Stomach (tissue), 9 donors: ENCODE data around the gene STS. TPM values are rescaled to one million over a fixed set of nuclear protein-coding genes. Genes with fewer than 3 reads are reported as not detected.

Experiments
- DNase-seq, 2 donors: peaks; one replicate each; pipeline versions ENCODE4 v3.0.0 to v3.0.0-alpha.2; 2013 to 2019
- H3K27ac ChIP-seq, 5 donors: fragments of 200-600 bp in 4 of 5; sonication (generic) in 4 of 5; one replicate each; pipeline ENCODE4 v1.5.1; 2013 to 2019; ENCODE audit warnings: mild to moderate bottlenecking in 1 of 5, moderate library complexity in 1 of 5
- H3K27me3 ChIP-seq, 3 donors: fragments of 200-600 bp; sonication (generic); one replicate each; pipeline ENCODE4 v1.5.1; 2017 to 2019; ENCODE audit warnings: mixed run types in 1 of 3
- H3K36me3 ChIP-seq, 4 donors: fragments of 200-600 bp; sonication (generic); 1 replicate in 3 of 4; 2 replicates in 1 of 4; pipeline ENCODE4 v1.5.1; 2016 to 2019
- H3K4me1 ChIP-seq, 4 donors: fragments of 200-600 bp; sonication (generic); one replicate each; pipeline ENCODE4 v1.5.1; 2016 to 2019
- H3K4me3 ChIP-seq, 4 donors: fragments of 200-600 bp; sonication (generic) in 3 of 4; one replicate each; pipeline ENCODE4 v1.5.1; 2016 to 2019; ENCODE audit warnings: mild to moderate bottlenecking in 1 of 4
- H3K9me3 ChIP-seq, 4 donors: fragments of 200-600 bp; sonication (generic); one replicate each; pipeline ENCODE4 v1.5.1; 2016 to 2019
- CTCF ChIP-seq, 7 experiments: fragments of 450-650 bp in 4 of 7; fragments of 200-600 bp in 3 of 7; sonication (generic) in 3 of 7; IDR thresholded peaks; one replicate each; pipeline ENCODE4 v1.5.1; 2016 to 2019; ENCODE audit warnings: antibody characterized with exemption in 7 of 7, control low read depth in 2 of 7, mild to moderate bottlenecking in 1 of 7
- EP300 ChIP-seq: sonication (generic); formaldehyde crosslinking; IDR thresholded peaks from one replicate; pipeline ENCODE4 v1.6.1; 2017; ENCODE audit warnings: antibody characterized with exemption
- POLR2A ChIP-seq, 4 donors: fragments of 450-650 bp; IDR thresholded peaks; one replicate each; pipeline ENCODE4 v1.6.1; 2016; ENCODE audit warnings: antibody characterized with exemption in 4 of 4, control low read depth in 2 of 4, mild to moderate bottlenecking in 1 of 4, moderate library complexity in 1 of 4
- POLR2AphosphoS5 ChIP-seq, 3 donors: sonication (generic); formaldehyde crosslinking; IDR thresholded peaks; one replicate each; pipeline ENCODE4 v1.6.1; 2016; ENCODE audit warnings: antibody characterized with exemption in 3 of 3
- WGBS, 5 donors: extraction: QIAGEN DNeasy Blood & Tissue Kit in 3 of 5; methylation state at CpG; one replicate each; pipeline versions ENCODE4 v1.1.5 to v1.1.7; 2013 to 2018; 5-methylcytosine and 5-hydroxymethylcytosine counted together
- intact Hi-C: fragments of 100-400 bp; cut with DNase I; formaldehyde crosslinking; loops from one replicate; pipeline ENCODE4 v1.15.1; 2023; ENCODE audit warnings: low total_unique reads
- polyA plus RNA-seq, 3 donors: library from polyadenylated mRNA; stranded (reverse); fragments of 200-250 nt; gene quantifications; one replicate each; pipeline ENCODE4 v1.2.3, GENCODE V29; 2013
- total RNA-seq, 5 donors: library from RNA; depleted of rRNA; stranded (reverse); fragments of >200 nt; gene quantifications; one replicate each; pipeline versions ENCODE4 v1.1.0 to v1.2.3, GENCODE V29; 2014 to 2016
- donor health status: healthy with polysubstance abuse.
- donor health status: Bipolar disorder and iron deficiency.
- donor health status: healthy.

Gene STS
- total and polyA plus RNA-seq, 8 donors: 2.1 to 13.4 (median 7.4) TPM

DNA sequence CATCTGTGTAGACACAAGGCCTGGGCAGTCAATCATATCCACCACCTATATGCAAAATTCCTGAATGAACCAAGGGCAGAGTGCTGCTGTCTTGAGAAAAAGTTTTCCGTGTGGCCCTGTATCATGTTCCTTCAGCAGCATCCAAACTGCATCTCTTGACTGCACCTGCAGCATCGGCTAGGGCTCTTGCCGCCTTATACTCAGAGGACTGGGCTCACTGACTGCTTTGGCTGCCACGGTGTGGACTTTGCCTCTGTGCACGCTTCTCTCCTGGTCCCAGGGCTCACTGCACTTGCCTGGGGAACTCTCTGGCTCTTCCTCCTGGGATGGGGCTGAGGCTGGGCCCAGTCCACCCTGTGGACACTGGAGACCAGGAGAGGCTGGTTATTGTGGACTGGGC, 39.5 kb upstream of the STS start:
- intact Hi-C loops: no loop called here
- DNase-seq: no peak
- TF ChIP-seq POLR2AphosphoS5 (IDR thresholded peaks at IDR 0.05) (no peak), POLR2A (IDR thresholded peaks at IDR 0.05) (no peak), EP300 (no peak), CTCF (IDR thresholded peaks at IDR 0.05) (no peak)

DNA sequence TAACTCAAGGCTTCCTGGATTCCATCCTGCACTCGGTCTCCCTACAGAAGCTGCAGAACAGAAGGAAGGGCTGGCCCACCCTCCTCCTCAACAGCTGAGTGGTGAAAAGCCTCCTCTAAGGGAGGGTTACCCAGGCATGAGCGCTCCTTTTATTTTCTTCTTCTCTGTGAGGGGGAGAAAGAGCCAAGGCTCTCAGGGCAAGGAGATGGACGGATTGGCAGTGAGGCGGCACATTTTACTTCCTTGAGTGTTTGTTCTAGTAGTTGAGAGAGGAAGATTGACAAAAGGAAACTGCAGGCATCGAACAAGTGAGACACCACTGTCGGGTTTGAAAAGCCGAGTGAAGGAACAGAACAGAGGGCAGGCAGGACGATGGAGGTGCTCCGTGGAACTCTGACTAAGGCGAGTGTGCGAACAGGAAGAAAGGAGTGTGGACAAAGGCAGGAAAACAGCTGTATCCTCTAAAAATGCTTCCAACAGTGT, 38.4 kb upstream of the STS start:
- DNase-seq: peak in 1 of 2 donors; percentile 41
- Histone ChIP-seq H3K4me3 (peak overlapping the region in 2 of 4 donors; percentile 13 to 22), H3K27me3 (no peaks in the 10 kb centered on the region), H3K4me1 (peaks cover 0 to 29% (median 11%) of the 10 kb centered on the region in 4 donors), H3K27ac (peak overlapping the region; percentile 0 to 77 (median 48)), H3K36me3 (peaks cover 0 to 26% (median 12%) of the 10 kb centered on the region in 4 donors), H3K9me3 (no peaks in the 10 kb centered on the region)
- 14 to 40% (median 19%) methylated on average over 11 of the region's 11 CpGs for WGBS, 5 donors
- TF ChIP-seq EP300 (no peak), CTCF (IDR thresholded peaks at IDR 0.05) (no peak), POLR2AphosphoS5 (IDR thresholded peaks at IDR 0.05) (no peak), POLR2A (IDR thresholded peaks at IDR 0.05) (no peak)
- intact Hi-C loops: no loop called here

More for the DNA sequence above, 39.5 kb upstream of the STS start:
- no peak overlapping the region for H3K4me3 ChIP-seq
- H3K27me3 ChIP-seq: no peaks in the 10 kb centered on the region
- H3K36me3 ChIP-seq: peaks cover 0 to 37% (median 14%) of the 10 kb centered on the region in 4 donors
- H3K9me3 ChIP-seq: no peaks in the 10 kb centered on the region
- H3K4me1 ChIP-seq: peaks cover 0 to 29% (median 11%) of the 10 kb centered on the region in 4 donors
- 78 to 98% (median 85%) methylated on average over 3 to 5 of the region's 5 CpGs for WGBS, 5 donors
- H3K27ac ChIP-seq: peak overlapping the region in 2 of 5 donors; percentile 48 to 77

DNA sequence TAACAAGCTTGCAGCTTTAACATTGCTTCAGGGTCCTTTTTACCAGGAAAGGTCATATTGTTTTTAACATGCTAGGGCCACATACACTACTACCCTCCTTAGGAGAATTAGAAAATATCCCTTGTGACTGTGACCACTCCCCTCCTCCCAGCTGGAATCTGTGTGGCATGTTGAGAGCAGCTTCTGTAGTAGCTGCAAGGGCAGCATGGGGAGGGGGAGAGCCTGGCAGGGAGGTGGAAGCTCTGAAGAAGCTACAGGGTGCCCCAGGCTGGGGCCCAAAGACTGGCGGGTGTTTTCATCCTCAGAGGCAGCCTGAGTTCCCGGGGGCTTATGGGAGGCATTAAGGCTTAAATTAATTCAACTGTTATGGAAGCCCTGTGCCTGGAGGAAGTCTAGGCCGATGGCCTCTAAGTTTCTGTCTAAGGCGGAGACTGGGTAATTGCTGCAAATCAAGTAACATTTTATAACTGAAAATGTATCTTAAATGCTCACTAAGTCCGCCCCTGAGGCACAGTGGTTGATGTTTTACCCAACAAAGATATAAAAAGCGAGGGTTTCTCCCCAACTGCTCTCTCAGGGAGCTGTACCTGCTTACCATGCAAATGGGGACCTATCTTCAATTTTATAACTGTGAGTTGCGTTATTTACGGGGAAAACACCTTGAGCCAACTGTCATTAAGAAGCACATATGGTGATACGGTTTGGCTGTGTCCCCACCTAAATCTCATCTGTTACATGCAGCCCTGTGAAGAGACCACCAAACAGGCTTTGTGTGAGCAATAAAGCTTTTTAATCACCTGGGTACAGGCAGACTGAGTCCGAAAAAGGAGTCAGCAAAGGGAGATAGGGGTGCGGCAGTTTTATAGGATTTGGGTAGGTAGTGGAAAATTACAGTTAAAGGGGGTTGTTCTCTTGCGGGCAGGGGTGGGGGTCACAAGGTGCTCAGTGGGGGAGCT, 37.4 kb upstream of the STS start:
- H3K36me3 ChIP-seq: peaks cover 0 to 16% (median 3%) of the 10 kb centered on the region in 4 donors
- WGBS, 5 donors: 82 to 93% (median 85%) methylated on average over 11 to 12 of the region's 12 CpGs
- H3K27ac ChIP-seq: peak overlapping the region in 1 of 5 donors; percentile 77
- H3K27me3 ChIP-seq: no peaks in the 10 kb centered on the region
- intact Hi-C loops: no loop called here
- no peaks in the 10 kb centered on the region for H3K9me3 ChIP-seq
- H3K4me3 ChIP-seq: no peak overlapping the region
- peaks cover 0 to 32% (median 11%) of the 10 kb centered on the region in 4 donors for H3K4me1 ChIP-seq
- TF ChIP-seq CTCF (IDR thresholded peaks at IDR 0.05): no peak
- no peak for TF ChIP-seq EP300
- no peak for TF ChIP-seq POLR2AphosphoS5 (IDR thresholded peaks at IDR 0.05)
- TF ChIP-seq POLR2A (IDR thresholded peaks at IDR 0.05): no peak
- DNase-seq: no peak

GRCh38 chrX:7110821-7111276, 36.7 kb upstream of the STS start:
- H3K4me1 ChIP-seq: peaks cover 0 to 39% (median 11%) of the 10 kb centered on the region in 4 donors
- TF ChIP-seq CTCF (IDR thresholded peaks at IDR 0.05) (no peak), EP300 (no peak), POLR2AphosphoS5 (IDR thresholded peaks at IDR 0.05) (no peak), POLR2A (IDR thresholded peaks at IDR 0.05) (no peak)
- H3K27me3 ChIP-seq: no peaks in the 10 kb centered on the region
- H3K36me3 ChIP-seq: peaks cover 0 to 9% (median 0%) of the 10 kb centered on the region in 4 donors
- DNase-seq: no peak
- H3K27ac ChIP-seq: no peak overlapping the region
- H3K9me3 ChIP-seq: no peaks in the 10 kb centered on the region
- intact Hi-C loops: no loop called here
- H3K4me3 ChIP-seq: no peak overlapping the region
- WGBS, 5 donors: 66 to 75% (median 70%) methylated on average over 5 of the region's 5 CpGs
